Suprapubic skin (tissue), 4 donors: ENCODE data around the gene CHTF18. TPM values are rescaled to one million over a fixed set of nuclear protein-coding genes. Genes with fewer than 3 reads are reported as not detected.
"Not testable (repeated sequence)": the region's sequence is repeated elsewhere in the genome, so short reads cannot be mapped to it uniquely, and the experiment has no call there.

Experiments
- DNase-seq, 2 donors: peaks; one replicate each; pipeline ENCODE4 v3.0.0-alpha.2; 2019; ENCODE audit warnings: low spot score in 2 of 2
- H3K27ac ChIP-seq: fragments of 200-600 bp; sonication (generic); one replicate; pipeline ENCODE4 v1.5.1; 2019
- H3K27me3 ChIP-seq: fragments of 200-600 bp; sonication (generic); one replicate; pipeline ENCODE4 v1.5.1; 2019
- H3K36me3 ChIP-seq: fragments of 200-600 bp; sonication (generic); one replicate; pipeline ENCODE4 v1.5.1; 2019
- H3K4me1 ChIP-seq: fragments of 200-600 bp; sonication (generic); one replicate; pipeline ENCODE4 v1.5.1; 2019
- H3K4me3 ChIP-seq: fragments of 200-600 bp; sonication (generic); one replicate; pipeline ENCODE4 v1.5.1; 2019; ENCODE audit warnings: mild to moderate bottlenecking
- H3K9me3 ChIP-seq: fragments of 200-600 bp; sonication (generic); one replicate; pipeline ENCODE4 v1.5.1; 2019
- EP300 ChIP-seq: sonication (generic); formaldehyde crosslinking; IDR thresholded peaks from one replicate; pipeline ENCODE4 v1.6.1; 2017; ENCODE audit warnings: antibody characterized with exemption
- POLR2A ChIP-seq, 2 donors: fragments of 450-650 bp; IDR thresholded peaks; one replicate each; pipeline ENCODE4 v1.6.1; 2017; ENCODE audit warnings: antibody characterized with exemption in 2 of 2, mild to moderate bottlenecking in 2 of 2, moderate library complexity in 2 of 2
- POLR2AphosphoS5 ChIP-seq, 3 donors: sonication (generic); formaldehyde crosslinking; IDR thresholded peaks; one replicate each; pipeline ENCODE4 v1.6.1; 2017; ENCODE audit warnings: antibody characterized with exemption in 3 of 3
- WGBS: methylation state at CpG from one replicate; pipeline ENCODE4 v1.1.5; 2018; 5-methylcytosine and 5-hydroxymethylcytosine counted together
- total RNA-seq, 4 donors: library from RNA; depleted of rRNA; stranded (reverse); fragments of >200 nt; gene quantifications; one replicate each; pipeline ENCODE4 v1.1.0, GENCODE V29; 2016
- TF ChIP-seq, protein P1 (sequence below), 2 donors: fragments of 200-600 bp in 1 of 2; fragments of 450-650 bp in 1 of 2; sonication (generic) in 1 of 2; IDR thresholded peaks; one replicate each; pipeline ENCODE4 v1.5.1; 2016 to 2019; ENCODE audit warnings: antibody characterized with exemption in 2 of 2, mild to moderate bottlenecking in 1 of 2, moderate library complexity in 1 of 2

The CHTF18 gene
- total RNA-seq, 4 donors from 2014 or later: 12.6 to 22.3 (median 17.3) TPM

DNA sequence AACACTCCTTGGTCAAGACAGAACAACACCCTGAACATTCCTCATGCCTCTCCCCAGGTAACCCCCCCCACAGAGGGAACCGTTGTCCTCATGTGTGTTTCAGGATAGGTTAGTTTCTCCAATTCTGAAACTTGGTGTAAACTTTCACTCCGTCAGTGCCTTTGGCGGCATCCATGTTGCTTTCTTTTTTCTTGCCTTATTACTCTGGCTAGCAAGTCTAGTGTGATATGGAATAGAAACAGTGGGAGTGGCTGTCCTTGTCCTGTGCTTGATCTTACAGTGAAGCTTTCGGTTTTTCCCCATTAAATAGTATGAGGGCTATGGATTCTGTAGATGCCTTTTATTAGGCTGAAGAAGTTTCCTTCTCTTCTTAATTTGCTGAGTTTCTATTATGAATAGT lies 47.8 kb downstream of the CHTF18 start:
- TF ChIP-seq, protein P1, sequence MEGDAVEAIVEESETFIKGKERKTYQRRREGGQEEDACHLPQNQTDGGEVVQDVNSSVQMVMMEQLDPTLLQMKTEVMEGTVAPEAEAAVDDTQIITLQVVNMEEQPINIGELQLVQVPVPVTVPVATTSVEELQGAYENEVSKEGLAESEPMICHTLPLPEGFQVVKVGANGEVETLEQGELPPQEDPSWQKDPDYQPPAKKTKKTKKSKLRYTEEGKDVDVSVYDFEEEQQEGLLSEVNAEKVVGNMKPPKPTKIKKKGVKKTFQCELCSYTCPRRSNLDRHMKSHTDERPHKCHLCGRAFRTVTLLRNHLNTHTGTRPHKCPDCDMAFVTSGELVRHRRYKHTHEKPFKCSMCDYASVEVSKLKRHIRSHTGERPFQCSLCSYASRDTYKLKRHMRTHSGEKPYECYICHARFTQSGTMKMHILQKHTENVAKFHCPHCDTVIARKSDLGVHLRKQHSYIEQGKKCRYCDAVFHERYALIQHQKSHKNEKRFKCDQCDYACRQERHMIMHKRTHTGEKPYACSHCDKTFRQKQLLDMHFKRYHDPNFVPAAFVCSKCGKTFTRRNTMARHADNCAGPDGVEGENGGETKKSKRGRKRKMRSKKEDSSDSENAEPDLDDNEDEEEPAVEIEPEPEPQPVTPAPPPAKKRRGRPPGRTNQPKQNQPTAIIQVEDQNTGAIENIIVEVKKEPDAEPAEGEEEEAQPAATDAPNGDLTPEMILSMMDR (IDR thresholded peaks at IDR 0.05): no peak
- TF ChIP-seq POLR2AphosphoS5 (IDR thresholded peaks at IDR 0.05): no peak
- no peak for TF ChIP-seq EP300
- no peak for TF ChIP-seq POLR2A (IDR thresholded peaks at IDR 0.05)
- H3K36me3 ChIP-seq: no peaks in the 10 kb centered on the region
- WGBS: 94% methylated on average over 4 of the region's 4 CpGs
- H3K4me3 ChIP-seq: no peak overlapping the region
- no peak for DNase-seq
- H3K9me3 ChIP-seq: peaks cover 18% of the 10 kb centered on the region
- no peak overlapping the region for H3K27ac ChIP-seq
- H3K27me3 ChIP-seq: peaks cover 49% of the 10 kb centered on the region
- H3K4me1 ChIP-seq: no peaks in the 10 kb centered on the region

DNA sequence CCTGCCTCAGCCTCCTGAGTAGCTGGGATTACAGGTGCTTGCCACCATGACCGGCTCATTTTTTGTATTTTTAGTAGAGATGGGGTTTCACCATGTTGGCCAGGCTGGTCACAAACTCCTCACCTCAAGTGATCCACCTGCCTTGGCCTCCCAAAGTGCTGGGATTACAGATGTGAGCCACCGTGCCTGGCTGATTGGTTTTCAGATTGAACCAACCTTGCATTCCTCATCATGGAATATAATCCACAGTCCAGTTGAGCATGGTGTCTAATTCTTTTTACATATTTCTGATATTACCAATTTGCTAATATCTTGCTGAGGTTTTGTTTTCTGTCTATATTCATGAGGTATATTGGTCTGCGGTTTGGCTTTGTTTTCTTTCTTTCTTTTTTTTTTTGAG lies 48.4 kb downstream of the CHTF18 start:
- H3K27ac ChIP-seq, DNase-seq, H3K4me3 ChIP-seq, H3K36me3 ChIP-seq, H3K4me1 ChIP-seq: not testable (repeated sequence)
- 91% methylated on average over 3 of the region's 3 CpGs for WGBS
- H3K9me3 ChIP-seq: peaks cover 18% of the 10 kb centered on the region
- H3K27me3 ChIP-seq: peaks cover 49% of the 10 kb centered on the region

DNA sequence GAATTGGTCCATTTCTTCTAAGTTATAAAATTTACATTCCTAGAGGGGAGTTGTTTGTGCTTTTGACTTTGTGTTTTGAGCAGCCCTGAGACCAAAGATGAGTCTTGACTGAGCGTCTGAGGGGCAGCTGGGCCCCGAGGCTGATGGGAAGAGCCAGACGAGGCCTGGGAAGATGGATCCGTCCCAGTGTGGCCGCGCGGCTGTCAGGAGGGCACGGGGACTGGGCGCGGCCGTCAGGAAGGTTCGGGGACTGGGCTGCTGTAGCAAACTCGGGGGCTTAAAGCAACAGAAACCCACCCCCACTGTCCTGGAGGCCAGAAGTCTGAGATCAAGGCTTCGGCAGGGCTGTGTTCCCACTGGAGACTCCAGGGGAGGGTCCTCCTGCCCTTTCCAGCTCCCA lies 50.3 kb downstream of the CHTF18 start:
- 83% methylated on average over 14 of the region's 14 CpGs for WGBS
- Histone ChIP-seq H3K27me3 (peaks cover 42% of the 10 kb centered on the region), H3K27ac (no peak overlapping the region), H3K4me3 (no peak overlapping the region), H3K9me3 (peaks cover 18% of the 10 kb centered on the region), H3K4me1 (no peaks in the 10 kb centered on the region), H3K36me3 (no peaks in the 10 kb centered on the region)
- no peak for DNase-seq
- TF ChIP-seq POLR2A (IDR thresholded peaks at IDR 0.05): no peak
- TF ChIP-seq, protein P1 (IDR thresholded peaks at IDR 0.05): no peak
- TF ChIP-seq EP300: no peak
- no peak for TF ChIP-seq POLR2AphosphoS5 (IDR thresholded peaks at IDR 0.05)

DNA sequence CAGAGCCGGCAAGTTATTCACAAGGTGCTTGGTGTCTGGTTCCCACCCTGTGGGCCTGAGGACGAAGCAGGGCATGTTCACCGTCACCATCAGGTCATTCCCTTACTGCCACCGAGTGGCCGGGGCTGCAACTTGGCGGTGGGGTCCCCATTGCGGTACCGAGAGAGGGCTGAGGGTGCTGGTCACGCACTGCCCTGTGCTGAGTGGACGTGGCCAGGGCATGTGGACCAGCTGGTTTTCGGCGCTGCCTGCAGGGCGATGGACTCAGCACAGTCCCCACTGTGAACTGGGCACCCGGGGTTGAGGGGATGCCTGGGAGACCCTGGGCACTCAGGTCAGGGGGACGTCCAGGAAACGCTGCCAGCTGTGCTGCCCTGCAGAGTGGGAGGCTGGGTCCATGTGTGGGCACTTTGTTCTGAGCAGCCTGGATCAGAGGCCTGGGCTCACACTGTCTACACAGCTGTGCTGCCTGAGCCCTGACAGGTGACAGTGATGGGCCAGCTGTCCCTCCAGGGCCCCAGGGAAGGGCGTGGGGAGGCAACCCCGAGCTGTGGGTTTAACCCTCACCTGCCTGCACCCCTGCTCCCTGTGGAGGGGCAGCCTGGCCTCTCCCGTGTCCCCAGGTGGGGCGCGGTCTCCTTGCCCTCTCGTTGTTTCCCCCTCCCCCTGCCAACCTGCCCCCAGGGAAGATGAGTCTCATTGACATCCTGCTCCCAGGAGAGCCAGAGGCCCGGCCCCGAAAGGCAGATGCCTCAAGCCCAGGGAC lies 51.4 kb downstream of the CHTF18 start:
- Histone ChIP-seq H3K4me3 (no peak overlapping the region), H3K4me1 (no peaks in the 10 kb centered on the region), H3K27me3 (peaks cover 42% of the 10 kb centered on the region), H3K36me3 (no peaks in the 10 kb centered on the region), H3K27ac (no peak overlapping the region), H3K9me3 (peaks cover 18% of the 10 kb centered on the region)
- TF ChIP-seq POLR2AphosphoS5 (IDR thresholded peaks at IDR 0.05): no peak
- no peak for TF ChIP-seq POLR2A (IDR thresholded peaks at IDR 0.05)
- no peak for TF ChIP-seq EP300
- TF ChIP-seq, protein P1 (IDR thresholded peaks at IDR 0.05): no peak
- WGBS: 64% methylated on average over 11 of the region's 24 CpGs
- DNase-seq: no peak

DNA sequence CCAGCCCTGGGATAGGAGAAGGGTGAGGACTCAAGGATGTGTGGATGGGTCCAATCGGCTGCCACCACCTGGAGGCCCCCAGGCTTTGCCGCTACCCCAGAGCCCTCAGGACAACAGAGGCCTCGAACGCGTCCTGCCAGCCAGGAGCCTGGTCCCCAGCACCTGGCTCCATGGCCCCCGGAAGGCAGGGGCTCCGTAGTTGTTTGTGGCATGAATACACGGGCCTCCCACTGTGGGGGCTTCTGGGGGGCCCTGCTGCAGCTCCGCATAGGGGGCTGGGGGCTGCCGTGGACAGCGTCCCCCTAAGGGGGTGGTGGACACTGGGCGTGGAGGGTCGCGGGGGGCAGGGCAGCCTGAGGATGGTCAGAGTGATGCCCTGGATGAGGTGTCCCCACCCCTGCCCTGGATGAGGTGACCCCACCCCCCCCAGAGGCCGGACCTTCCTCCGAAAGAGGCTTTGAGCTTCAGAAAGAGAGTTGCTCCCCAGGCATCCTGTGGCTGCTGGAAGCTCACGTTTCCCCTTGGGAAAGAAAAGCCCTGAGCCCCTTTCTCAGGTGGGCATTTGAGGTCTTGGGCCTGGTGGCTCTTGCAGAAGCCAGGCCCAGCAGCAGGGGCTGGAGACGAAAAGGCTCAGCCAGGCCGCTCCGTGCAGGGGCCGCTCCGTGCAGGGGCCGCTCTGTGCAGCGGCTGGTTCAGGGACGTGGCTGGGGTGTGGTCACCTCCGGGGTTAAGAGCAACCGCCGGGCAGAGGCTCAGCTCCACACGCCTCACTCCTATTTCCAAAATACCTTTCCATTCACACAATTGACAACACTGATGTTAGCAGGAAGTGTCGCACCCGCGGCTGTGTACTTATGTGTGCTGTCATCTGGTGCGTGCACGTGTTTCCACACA lies 52.4 kb downstream of the CHTF18 start:
- WGBS: 66% methylated on average over 18 of the region's 34 CpGs
- Histone ChIP-seq H3K27ac (no peak overlapping the region), H3K36me3 (no peaks in the 10 kb centered on the region), H3K4me1 (no peaks in the 10 kb centered on the region), H3K4me3 (no peak overlapping the region), H3K9me3 (peaks cover 15% of the 10 kb centered on the region), H3K27me3 (peaks cover 42% of the 10 kb centered on the region)
- TF ChIP-seq POLR2AphosphoS5 (IDR thresholded peaks at IDR 0.05): no peak
- TF ChIP-seq EP300: no peak
- TF ChIP-seq POLR2A (IDR thresholded peaks at IDR 0.05): no peak
- TF ChIP-seq, protein P1 (IDR thresholded peaks at IDR 0.05): no peak
- DNase-seq: no peak
